Measurements from ENCODE around the gene PHACTR3. TPM values are rescaled to one million over a fixed set of nuclear protein-coding genes. Genes with fewer than 3 reads are reported as not detected.

Gene PHACTR3
- total RNA-seq, 2 donors from 2014 or later = 0.13 TPM; not detected in 1

DNA sequence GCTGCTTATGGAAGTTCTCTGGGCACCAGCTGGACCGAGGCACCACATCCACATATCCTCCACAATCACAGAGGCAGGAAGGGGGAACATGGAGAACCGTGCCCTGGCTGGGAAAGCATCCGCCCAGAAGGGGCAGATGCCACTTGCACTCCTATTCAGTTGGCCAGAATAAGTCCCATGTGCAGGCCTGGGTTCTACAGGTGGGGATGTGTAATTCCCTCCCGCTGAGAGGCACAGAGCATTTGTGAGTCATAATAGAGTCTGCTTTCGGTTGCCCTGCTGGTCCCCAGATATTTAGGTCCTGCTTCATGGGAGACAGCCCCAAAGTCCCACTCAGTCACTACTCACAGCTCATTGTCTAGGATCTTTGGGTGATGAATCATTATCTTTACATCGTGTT lies 104.0 kb downstream of the PHACTR3 start:
- H3K9me3 ChIP-seq (ENCODE audit: control insufficient read depth, low read length) = peaks cover 33% of the 10 kb centered on the region
- Mint-ChIP-seq H3K4me1 (no peaks in the 10 kb centered on the region), H3K36me3 (ENCODE audit: low read depth) (no peaks in the 10 kb centered on the region), H3K27ac (no peak overlapping the region), H3K4me3 (no peak overlapping the region), H3K27me3 (ENCODE audit: insufficient read depth) (peaks cover 12% of the 10 kb centered on the region), H3K9me3 (peaks cover 15% of the 10 kb centered on the region)
- H3K4me3 ChIP-seq (ENCODE audit: low read length) = no peak overlapping the region
- no peak overlapping the region for H3K9ac ChIP-seq (ENCODE audit: extremely low read depth, low read length, poor library complexity, severe bottlenecking)
- no peaks in the 10 kb centered on the region for H3K4me1 ChIP-seq (ENCODE audit: control insufficient read depth, insufficient read depth, low read length)
- no peak for DNase-seq
- H3K36me3 ChIP-seq (ENCODE audit: control insufficient read depth, insufficient read depth, low read length) = no peaks in the 10 kb centered on the region
- no peak overlapping the region for H3K27ac ChIP-seq (ENCODE audit: low read depth, low read length)
- 56 to 67% methylated on average over 5 to 6 of the region's 6 CpGs for WGBS, 2 experiments (ENCODE audit: insufficient coverage in 1 of 2, insufficient read length in 1 of 2)
- TF ChIP-seq, protein P1, sequence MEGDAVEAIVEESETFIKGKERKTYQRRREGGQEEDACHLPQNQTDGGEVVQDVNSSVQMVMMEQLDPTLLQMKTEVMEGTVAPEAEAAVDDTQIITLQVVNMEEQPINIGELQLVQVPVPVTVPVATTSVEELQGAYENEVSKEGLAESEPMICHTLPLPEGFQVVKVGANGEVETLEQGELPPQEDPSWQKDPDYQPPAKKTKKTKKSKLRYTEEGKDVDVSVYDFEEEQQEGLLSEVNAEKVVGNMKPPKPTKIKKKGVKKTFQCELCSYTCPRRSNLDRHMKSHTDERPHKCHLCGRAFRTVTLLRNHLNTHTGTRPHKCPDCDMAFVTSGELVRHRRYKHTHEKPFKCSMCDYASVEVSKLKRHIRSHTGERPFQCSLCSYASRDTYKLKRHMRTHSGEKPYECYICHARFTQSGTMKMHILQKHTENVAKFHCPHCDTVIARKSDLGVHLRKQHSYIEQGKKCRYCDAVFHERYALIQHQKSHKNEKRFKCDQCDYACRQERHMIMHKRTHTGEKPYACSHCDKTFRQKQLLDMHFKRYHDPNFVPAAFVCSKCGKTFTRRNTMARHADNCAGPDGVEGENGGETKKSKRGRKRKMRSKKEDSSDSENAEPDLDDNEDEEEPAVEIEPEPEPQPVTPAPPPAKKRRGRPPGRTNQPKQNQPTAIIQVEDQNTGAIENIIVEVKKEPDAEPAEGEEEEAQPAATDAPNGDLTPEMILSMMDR (conservative IDR thresholded peaks at IDR 0.05) = no peak
- H3K27me3 ChIP-seq (ENCODE audit: control insufficient read depth, insufficient read depth, low read length, poor library complexity, severe bottlenecking) = no peaks in the 10 kb centered on the region

DNA sequence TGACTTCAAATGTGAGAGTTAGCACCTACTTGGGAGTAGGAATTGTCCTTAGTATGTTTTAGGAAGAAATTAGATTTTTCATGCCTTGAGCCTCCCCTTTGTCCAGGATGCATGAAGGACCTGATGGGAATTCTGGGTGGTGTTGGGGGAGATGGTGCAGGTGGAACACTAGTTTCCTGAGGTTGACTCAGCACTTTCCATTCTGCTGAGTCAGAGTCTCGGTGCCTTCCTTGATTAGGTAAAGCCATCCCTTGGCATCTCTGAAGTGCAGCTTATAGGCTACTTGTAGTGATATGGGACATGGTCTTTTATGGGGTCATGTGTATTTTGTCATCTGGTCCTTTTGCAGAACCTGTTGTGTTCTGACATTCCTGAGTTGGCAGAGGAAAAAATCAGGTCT lies 105.3 kb downstream of the PHACTR3 start:
- H3K9me3 ChIP-seq (ENCODE audit: control insufficient read depth, low read length) = peaks cover 38% of the 10 kb centered on the region
- no peaks in the 10 kb centered on the region for H3K36me3 ChIP-seq (ENCODE audit: control insufficient read depth, insufficient read depth, low read length)
- no peaks in the 10 kb centered on the region for H3K36me3 Mint-ChIP-seq (ENCODE audit: low read depth)
- H3K9ac ChIP-seq (ENCODE audit: extremely low read depth, low read length, poor library complexity, severe bottlenecking) = no peak overlapping the region
- TF ChIP-seq, protein P1 (conservative IDR thresholded peaks at IDR 0.05) = no peak
- no peaks in the 10 kb centered on the region for H3K27me3 ChIP-seq (ENCODE audit: control insufficient read depth, insufficient read depth, low read length, poor library complexity, severe bottlenecking)
- H3K9me3 Mint-ChIP-seq = peaks cover 20% of the 10 kb centered on the region
- H3K4me3 ChIP-seq (ENCODE audit: low read length) = no peak overlapping the region
- no peaks in the 10 kb centered on the region for H3K4me1 Mint-ChIP-seq
- H3K4me3 Mint-ChIP-seq = no peak overlapping the region
- no peak overlapping the region for H3K27ac ChIP-seq (ENCODE audit: low read depth, low read length)
- DNase-seq = no peak
- H3K4me1 ChIP-seq (ENCODE audit: control insufficient read depth, insufficient read depth, low read length) = no peaks in the 10 kb centered on the region
- no peak overlapping the region for H3K27ac Mint-ChIP-seq
- peaks cover 14% of the 10 kb centered on the region for H3K27me3 Mint-ChIP-seq (ENCODE audit: insufficient read depth)
- 92% methylated on average over 1 of the region's 1 CpG; no CpG with 5 or more reads in 1 of the 2 experiments for WGBS, 2 experiments (ENCODE audit: insufficient coverage in 1 of 2, insufficient read length in 1 of 2)

DNA sequence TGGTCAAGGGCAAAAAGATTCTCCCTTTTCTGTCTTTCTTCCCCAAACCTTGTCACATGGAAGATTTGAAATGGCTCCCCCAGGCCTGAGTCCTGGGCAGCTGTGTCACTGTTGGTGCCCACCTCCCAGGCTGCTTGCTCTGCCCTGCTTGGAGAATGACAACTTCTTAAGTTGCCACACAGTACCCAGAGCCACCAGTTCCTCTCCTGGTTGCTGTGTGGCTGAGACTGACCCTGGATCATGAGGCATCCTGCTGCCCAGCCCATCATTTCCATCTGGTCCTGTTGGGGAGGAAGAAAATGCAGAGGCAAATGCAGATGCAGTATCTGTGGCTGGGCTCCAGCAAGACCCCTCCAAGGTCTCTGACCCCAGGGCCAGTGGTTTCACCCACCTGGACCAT lies 113.7 kb downstream of the PHACTR3 start:
- H3K27ac ChIP-seq (ENCODE audit: low read depth, low read length) = no peak overlapping the region
- Mint-ChIP-seq H3K27me3 (ENCODE audit: insufficient read depth) (peaks cover 13% of the 10 kb centered on the region), H3K36me3 (ENCODE audit: low read depth) (no peaks in the 10 kb centered on the region), H3K4me1 (no peaks in the 10 kb centered on the region), H3K4me3 (no peak overlapping the region), H3K27ac (no peak overlapping the region), H3K9me3 (peaks cover 7% of the 10 kb centered on the region)
- peaks cover 43% of the 10 kb centered on the region for H3K9me3 ChIP-seq (ENCODE audit: control insufficient read depth, low read length)
- no peaks in the 10 kb centered on the region for H3K36me3 ChIP-seq (ENCODE audit: control insufficient read depth, insufficient read depth, low read length)
- H3K4me1 ChIP-seq (ENCODE audit: control insufficient read depth, insufficient read depth, low read length) = no peaks in the 10 kb centered on the region
- H3K27me3 ChIP-seq (ENCODE audit: control insufficient read depth, insufficient read depth, low read length, poor library complexity, severe bottlenecking) = no peaks in the 10 kb centered on the region
- no peak for DNase-seq
- TF ChIP-seq, protein P1 (conservative IDR thresholded peaks at IDR 0.05) = no peak
- H3K9ac ChIP-seq (ENCODE audit: extremely low read depth, low read length, poor library complexity, severe bottlenecking) = no peak overlapping the region
- no peak overlapping the region for H3K4me3 ChIP-seq (ENCODE audit: low read length)
